CD4-positive, alpha-beta T cell (primary cell): ENCODE results near the gene GSG1L. TPM values are rescaled to one million over a fixed set of nuclear protein-coding genes. Genes with fewer than 3 reads are reported as not detected.

ENCODE experiments used
- ATAC-seq: fragments of 200-7000 bp; cut with Tn5 transposase; one replicate; pipeline ENCODE4 v1.10.0; 2022; ENCODE audit warnings: mild to moderate bottlenecking; ENCODE audit not compliant: poor library complexity
- CTCF ChIA-PET: fragments of 350-600 bp; sonication (Branson Sonifier 250); formaldehyde crosslinking; loops from one replicate; lab custom pipeline; 2021; ENCODE audit warnings: antibody characterized with exemption, inconsistent platforms; lab: Charles Lee
- POLR2A ChIA-PET: fragments of 350-600 bp; sonication (Branson Sonifier 250); formaldehyde crosslinking; loops from one replicate; lab custom pipeline; 2021; ENCODE audit warnings: antibody characterized with exemption, inconsistent platforms; lab: Charles Lee
- DNase-seq, 14 experiments: peaks; one replicate each; pipeline ENCODE4 v3.0.0-alpha.2; 2013 to 2020; ENCODE audit warnings: mixed read lengths in 2 of 14
- H3K27ac ChIP-seq, 2 donors: one replicate each; pipeline versions ENCODE4 v1.5.1 to v1.7.0; 2013; ENCODE audit warnings: low read length in 2 of 2, low read depth in 1 of 2, mild to moderate bottlenecking in 1 of 2
- H3K27me3 ChIP-seq, 2 experiments: 1 replicate in 1 of 2; 2 replicates in 1 of 2; pipeline versions ENCODE4 v1.6.1 to v1.7.0; 2013; ENCODE audit warnings: low read length in 2 of 2, control low read depth in 1 of 2, mild to moderate bottlenecking in 1 of 2, moderate library complexity in 1 of 2; ENCODE audit not compliant: insufficient read depth in 2 of 2, control insufficient read depth in 1 of 2
- H3K36me3 ChIP-seq: one replicate; pipeline ENCODE4 v1.6.1; 2013; ENCODE audit warnings: low read length, control low read depth; ENCODE audit not compliant: insufficient read depth
- H3K4me1 ChIP-seq: one replicate; pipeline ENCODE4 v1.6.1; 2013; ENCODE audit warnings: low read length, control low read depth; ENCODE audit not compliant: insufficient read depth
- H3K4me3 ChIP-seq: one replicate; pipeline ENCODE4 v1.5.1; 2013; ENCODE audit warnings: mild to moderate bottlenecking, low read length, moderate library complexity
- H3K9me3 ChIP-seq, 2 experiments: 1 replicate in 1 of 2; 2 replicates in 1 of 2; pipeline versions ENCODE4 v1.6.1 to v1.7.0; 2013; ENCODE audit warnings: low read length in 2 of 2, mild to moderate bottlenecking in 2 of 2, control low read depth in 1 of 2, moderate library complexity in 1 of 2; ENCODE audit not compliant: control insufficient read depth in 1 of 2, insufficient read depth in 1 of 2
- H3K27ac Mint-ChIP-seq: one replicate; pipeline ENCODE4 v1.8.0; 2020; ENCODE audit warnings: mixed read lengths
- H3K27me3 Mint-ChIP-seq: one replicate; pipeline ENCODE4 v1.8.0; 2021; ENCODE audit warnings: mixed read lengths
- H3K36me3 Mint-ChIP-seq: one replicate; pipeline ENCODE4 v1.8.0; 2021; ENCODE audit warnings: low read depth, mixed read lengths
- H3K4me1 Mint-ChIP-seq: one replicate; pipeline ENCODE4 v1.8.0; 2021; ENCODE audit warnings: low read depth, mixed read lengths
- H3K4me3 Mint-ChIP-seq: one replicate; pipeline ENCODE4 v1.8.0; 2020; ENCODE audit warnings: mild to moderate bottlenecking, mixed read lengths
- H3K9me3 Mint-ChIP-seq: one replicate; pipeline ENCODE4 v1.8.0; 2020; ENCODE audit warnings: mixed read lengths
- intact Hi-C, 2 experiments: fragments of 100-400 bp; cut with DNase I in 1 of 2; cut with micrococcal nuclease in 1 of 2; formaldehyde crosslinking; loops; one replicate each; pipeline versions ENCODE4 v1.15.1 to v1.9.0; 2023 to 2025; cut with DNase I, micrococcal nuclease
- total RNA-seq, 174 experiments: library from RNA in 2 of 174; stranded (reverse) in 2 of 174; gene quantifications; one replicate each; pipeline ENCODE4 v1.2.3 and lab custom pipeline; 2021 to 2026
- TF ChIP-seq, protein P1 (sequence below): fragments of 200-600 bp; IDR thresholded peaks from one replicate; pipeline ENCODE4 v1.8.0; 2022; ENCODE audit warnings: antibody characterized with exemption, mild to moderate bottlenecking

GSG1L gene
- total RNA-seq, 2 experiments from 2014 or later = not detected

DNA sequence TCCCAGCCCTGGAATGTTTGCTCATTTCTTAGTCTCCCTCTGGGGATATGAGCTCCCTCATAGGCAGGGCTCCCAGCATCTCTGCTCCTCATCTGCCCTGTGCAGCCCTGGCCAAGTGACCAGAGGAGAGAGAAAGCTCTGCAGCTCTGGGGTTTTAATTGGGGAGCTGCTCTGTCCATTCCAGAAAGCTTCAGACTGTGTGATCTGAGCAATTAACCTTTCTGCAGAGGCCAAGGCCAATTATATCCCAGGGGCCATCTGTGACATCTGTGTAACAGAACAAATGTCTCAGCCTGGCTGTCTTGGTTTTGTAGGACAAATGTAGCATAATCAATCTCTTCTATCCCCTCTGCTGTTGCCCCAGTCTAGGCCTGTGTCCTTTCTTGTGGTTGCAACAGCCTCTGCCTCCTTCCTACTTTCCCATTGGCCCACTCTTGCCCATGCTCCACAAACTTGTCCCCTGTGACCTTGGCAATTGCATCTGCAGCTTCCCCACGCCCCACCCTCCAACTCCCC, 156.0 kb downstream of the GSG1L start:
- no peaks in the 10 kb centered on the region for H3K4me1 ChIP-seq
- no peak for DNase-seq
- no peak for ATAC-seq
- no peaks in the 10 kb centered on the region for H3K36me3 Mint-ChIP-seq
- H3K9me3 ChIP-seq = peaks cover 0 to 10% of the 10 kb centered on the region in 2 experiments
- no peaks in the 10 kb centered on the region for H3K9me3 Mint-ChIP-seq
- peaks cover 24% of the 10 kb centered on the region for H3K27me3 Mint-ChIP-seq
- no peak overlapping the region for H3K4me3 Mint-ChIP-seq
- ChIA-PET POLR2A (no interaction called here), CTCF (no interaction called here)
- no peaks in the 10 kb centered on the region for H3K4me1 Mint-ChIP-seq
- no peaks in the 10 kb centered on the region for H3K36me3 ChIP-seq
- TF ChIP-seq, protein P1, sequence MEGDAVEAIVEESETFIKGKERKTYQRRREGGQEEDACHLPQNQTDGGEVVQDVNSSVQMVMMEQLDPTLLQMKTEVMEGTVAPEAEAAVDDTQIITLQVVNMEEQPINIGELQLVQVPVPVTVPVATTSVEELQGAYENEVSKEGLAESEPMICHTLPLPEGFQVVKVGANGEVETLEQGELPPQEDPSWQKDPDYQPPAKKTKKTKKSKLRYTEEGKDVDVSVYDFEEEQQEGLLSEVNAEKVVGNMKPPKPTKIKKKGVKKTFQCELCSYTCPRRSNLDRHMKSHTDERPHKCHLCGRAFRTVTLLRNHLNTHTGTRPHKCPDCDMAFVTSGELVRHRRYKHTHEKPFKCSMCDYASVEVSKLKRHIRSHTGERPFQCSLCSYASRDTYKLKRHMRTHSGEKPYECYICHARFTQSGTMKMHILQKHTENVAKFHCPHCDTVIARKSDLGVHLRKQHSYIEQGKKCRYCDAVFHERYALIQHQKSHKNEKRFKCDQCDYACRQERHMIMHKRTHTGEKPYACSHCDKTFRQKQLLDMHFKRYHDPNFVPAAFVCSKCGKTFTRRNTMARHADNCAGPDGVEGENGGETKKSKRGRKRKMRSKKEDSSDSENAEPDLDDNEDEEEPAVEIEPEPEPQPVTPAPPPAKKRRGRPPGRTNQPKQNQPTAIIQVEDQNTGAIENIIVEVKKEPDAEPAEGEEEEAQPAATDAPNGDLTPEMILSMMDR = no peak
- intact Hi-C loops = no loop called here
- H3K27me3 ChIP-seq = peaks cover 0 to 5% of the 10 kb centered on the region in 2 experiments
- H3K27ac ChIP-seq = no peak overlapping the region
- no peak overlapping the region for H3K27ac Mint-ChIP-seq
- H3K4me3 ChIP-seq = no peak overlapping the region

DNA sequence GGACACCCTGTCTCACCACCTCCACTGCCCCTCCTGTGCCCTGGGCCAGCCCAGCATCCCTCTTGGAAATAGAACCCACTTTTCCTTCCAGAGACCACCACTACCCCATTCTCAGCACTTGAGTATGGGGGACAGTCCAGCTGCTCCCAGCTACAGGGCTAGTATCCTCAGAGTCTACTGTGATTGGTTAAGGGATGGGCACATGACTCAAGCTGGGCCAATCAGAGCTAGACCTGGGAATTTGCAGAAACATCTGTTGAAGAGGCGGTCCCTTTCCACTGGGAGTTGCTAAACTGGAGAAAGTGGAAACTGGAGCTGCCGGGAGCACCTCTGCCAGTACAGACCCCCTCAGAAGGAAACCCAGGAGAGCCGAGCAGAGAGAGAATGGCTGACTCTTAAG, 156.6 kb downstream of the GSG1L start:
- Histone ChIP-seq H3K27ac (no peak overlapping the region), H3K4me1 (no peaks in the 10 kb centered on the region), H3K9me3 (peaks cover 0 to 10% of the 10 kb centered on the region in 2 experiments), H3K27me3 (peaks cover 0 to 3% of the 10 kb centered on the region in 2 experiments), H3K36me3 (no peaks in the 10 kb centered on the region), H3K4me3 (no peak overlapping the region)
- ChIA-PET CTCF (no interaction called here), POLR2A (no interaction called here)
- no peaks in the 10 kb centered on the region for H3K36me3 Mint-ChIP-seq
- intact Hi-C loops = no loop called here
- ATAC-seq (no peak), DNase-seq (no peak)
- H3K27me3 Mint-ChIP-seq = peaks cover 20% of the 10 kb centered on the region
- H3K27ac Mint-ChIP-seq = no peak overlapping the region
- no peak overlapping the region for H3K4me3 Mint-ChIP-seq
- no peaks in the 10 kb centered on the region for H3K9me3 Mint-ChIP-seq
- H3K4me1 Mint-ChIP-seq = no peaks in the 10 kb centered on the region
- TF ChIP-seq, protein P1 = no peak

- Histone ChIP-seq H3K4me3 (no peak overlapping the region), H3K27me3 (peaks cover 0 to 2% of the 10 kb centered on the region in 2 experiments), H3K4me1 (no peaks in the 10 kb centered on the region), H3K36me3 (no peaks in the 10 kb centered on the region), H3K27ac (no peak overlapping the region), H3K9me3 (peaks cover 0 to 3% of the 10 kb centered on the region in 2 experiments)
- Mint-ChIP-seq H3K27ac (no peak overlapping the region), H3K4me3 (no peak overlapping the region), H3K27me3 (peaks cover 24% of the 10 kb centered on the region), H3K36me3 (no peaks in the 10 kb centered on the region), H3K4me1 (no peaks in the 10 kb centered on the region), H3K9me3 (no peaks in the 10 kb centered on the region)
- ATAC-seq (no peak), DNase-seq (no peak)
- POLR2A ChIA-PET = no interaction called here
- CTCF ChIA-PET = no interaction called here
- TF ChIP-seq, protein P1 = no peak
- intact Hi-C loops = no loop called here
Observed at GRCh38 chr16:27903046-27903655, 160.4 kb downstream of the GSG1L start.
